AG10803 (cell line): ENCODE data around the gene SH3RF3.

Experiments
- DNase-seq: peaks from one replicate; pipeline ENCODE4 v3.0.0; 2010; ENCODE audit warnings: low read depth
- H3K4me3 ChIP-seq: 2 replicates; pipeline ENCODE4 v1.5.1; 2011; ENCODE audit warnings: mild to moderate bottlenecking, low read length, control low read depth
- TF ChIP-seq, protein P1 (sequence below): conservative IDR thresholded peaks from 2 replicates; pipeline ENCODE4 v1.5.1; 2011; ENCODE audit warnings: mild to moderate bottlenecking, low read length, control low read depth, inconsistent platforms

The SH3RF3 gene

GRCh38 chr2:109164311-109164710 is 35.3 kb downstream of the SH3RF3 start:
- no peak overlapping the region for H3K4me3 ChIP-seq
- TF ChIP-seq, protein P1, sequence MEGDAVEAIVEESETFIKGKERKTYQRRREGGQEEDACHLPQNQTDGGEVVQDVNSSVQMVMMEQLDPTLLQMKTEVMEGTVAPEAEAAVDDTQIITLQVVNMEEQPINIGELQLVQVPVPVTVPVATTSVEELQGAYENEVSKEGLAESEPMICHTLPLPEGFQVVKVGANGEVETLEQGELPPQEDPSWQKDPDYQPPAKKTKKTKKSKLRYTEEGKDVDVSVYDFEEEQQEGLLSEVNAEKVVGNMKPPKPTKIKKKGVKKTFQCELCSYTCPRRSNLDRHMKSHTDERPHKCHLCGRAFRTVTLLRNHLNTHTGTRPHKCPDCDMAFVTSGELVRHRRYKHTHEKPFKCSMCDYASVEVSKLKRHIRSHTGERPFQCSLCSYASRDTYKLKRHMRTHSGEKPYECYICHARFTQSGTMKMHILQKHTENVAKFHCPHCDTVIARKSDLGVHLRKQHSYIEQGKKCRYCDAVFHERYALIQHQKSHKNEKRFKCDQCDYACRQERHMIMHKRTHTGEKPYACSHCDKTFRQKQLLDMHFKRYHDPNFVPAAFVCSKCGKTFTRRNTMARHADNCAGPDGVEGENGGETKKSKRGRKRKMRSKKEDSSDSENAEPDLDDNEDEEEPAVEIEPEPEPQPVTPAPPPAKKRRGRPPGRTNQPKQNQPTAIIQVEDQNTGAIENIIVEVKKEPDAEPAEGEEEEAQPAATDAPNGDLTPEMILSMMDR: no peak
- DNase-seq: no peak

DNA sequence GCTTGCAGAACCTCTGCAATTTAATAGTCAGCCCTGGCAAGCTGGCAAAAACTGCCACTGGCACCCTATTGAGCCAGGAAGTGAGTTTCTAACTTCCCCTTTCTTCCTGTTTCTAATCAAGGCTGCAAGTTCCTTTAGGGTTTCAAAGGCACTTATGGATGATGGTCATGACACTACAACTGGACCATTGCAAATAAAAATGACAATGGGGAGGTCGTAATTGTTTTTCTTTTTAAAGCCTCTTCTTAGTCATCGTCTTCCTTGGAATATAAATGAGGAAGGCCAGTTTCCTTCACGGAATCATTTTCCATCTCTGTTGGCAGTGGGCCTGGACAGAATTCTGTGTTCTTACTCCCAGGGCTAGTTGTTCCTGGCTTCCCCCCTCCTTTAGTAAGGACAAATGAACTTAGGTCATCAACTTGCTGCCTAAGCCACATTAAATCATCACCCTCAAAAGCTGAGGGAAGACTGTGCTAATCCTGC is 35.8 kb downstream of the SH3RF3 start:
- DNase-seq: peak; percentile 85
- TF ChIP-seq, protein P1: no peak
- H3K4me3 ChIP-seq: no peak overlapping the region

- H3K4me3 ChIP-seq: no peak overlapping the region
- DNase-seq: peak; percentile 91
- TF ChIP-seq, protein P1: no peak
Observed at GRCh38 chr2:109166811-109167210, 37.8 kb downstream of the SH3RF3 start.

GRCh38 chr2:109168086-109168485 is 39.1 kb downstream of the SH3RF3 start:
- DNase-seq: peak; percentile 58
- TF ChIP-seq, protein P1: no peak
- H3K4me3 ChIP-seq: no peak overlapping the region

GRCh38 chr2:109168716-109169115 is 39.7 kb downstream of the SH3RF3 start:
- H3K4me3 ChIP-seq: no peak overlapping the region
- TF ChIP-seq, protein P1: no peak
- no peak for DNase-seq

DNA sequence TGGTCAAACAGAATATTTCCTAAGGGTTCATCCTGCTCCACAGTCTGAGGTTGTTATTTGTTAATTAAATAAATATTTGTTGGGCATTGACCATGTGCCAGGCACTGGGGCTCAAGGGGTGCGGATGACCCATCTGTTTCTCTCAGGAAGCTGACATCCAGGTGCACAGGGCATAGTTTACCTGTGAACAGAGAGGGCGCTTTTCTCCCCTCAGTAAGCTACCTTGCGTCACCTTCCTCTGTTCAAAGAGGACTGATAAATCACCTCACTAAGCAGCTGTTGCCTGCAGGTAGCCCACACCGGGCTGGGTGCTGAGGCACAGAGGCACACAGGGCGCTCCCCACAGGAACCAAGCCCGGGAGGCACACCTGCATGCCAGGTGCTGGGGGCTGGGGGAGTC is 41.6 kb downstream of the SH3RF3 start:
- no peak for DNase-seq
- H3K4me3 ChIP-seq: no peak overlapping the region

More for the DNA sequence above, 41.6 kb downstream of the SH3RF3 start:
- TF ChIP-seq, protein P1: no peak
